A549 (cell line): ENCODE data around the gene MC2R. TPM values are rescaled to one million over a fixed set of nuclear protein-coding genes. Genes with fewer than 3 reads are reported as not detected.

ENCODE experiments used
- ATAC-seq, 2 experiments: fragments of 200-7000 bp in 1 of 2; fragments of >200 bp in 1 of 2; cut with Nextera tagmentation in 1 of 2; cut with Tn5 transposase in 1 of 2; 3 replicates each; pipeline versions ENCODE4 v1.8.0 to v1.9.1; 2018 to 2020; ENCODE audit warnings: mild to moderate bottlenecking in 1 of 2, moderate library complexity in 1 of 2
- CTCF ChIA-PET: fragments of 300-600 bp; sonication (Branson Sonifier 250); formaldehyde crosslinking; extraction: SDS; loops from one replicate; lab custom pipeline; 2021; ENCODE audit warnings: antibody characterized with exemption, inconsistent platforms; lab: Yijun Ruan, JAX
- POLR2A ChIA-PET: fragments of 350-600 bp; formaldehyde crosslinking; extraction: SDS; loops from one replicate; lab custom pipeline; 2021; ENCODE audit warnings: antibody characterized with exemption, inconsistent platforms; lab: Yijun Ruan, JAX
- DNase-seq, 2 experiments: peaks; one replicate each; pipeline versions ENCODE4 v3.0.0 to v3.0.0-alpha.2; 2011 to 2016; ENCODE audit warnings: low read depth in 1 of 2, low spot score in 1 of 2
- FAIRE-seq: peaks from 2 replicates; lab custom pipeline; 2011; peaks lifted over from hg19 to GRCh38; lab: Jason Lieb, UNC
- H3K27ac ChIP-seq, 2 experiments: fragments of >200 bp; sonication (Bioruptor Twin); formaldehyde crosslinking; 3 replicates each; pipeline ENCODE4 v1.5.1; 2016 to 2017
- H3K4me1 ChIP-seq: fragments of >200 bp; sonication (Bioruptor Twin); formaldehyde crosslinking; 3 replicates; pipeline ENCODE4 v1.6.1; 2016
- H3K4me2 ChIP-seq: fragments of >200 bp; sonication (Bioruptor Twin); formaldehyde crosslinking; 3 replicates; pipeline ENCODE4 v1.6.1; 2016
- H3K4me3 ChIP-seq: fragments of >200 bp; sonication (Bioruptor Twin); formaldehyde crosslinking; 3 replicates; pipeline ENCODE4 v1.5.1; 2016
- H3K9me3 ChIP-seq: fragments of >200 bp; sonication (Bioruptor Twin); formaldehyde crosslinking; 3 replicates; pipeline ENCODE4 v1.6.1; 2016
- ATOH8 ChIP-seq: fragments of 250-450 bp; sonication (Bioruptor Pico); IDR thresholded peaks from 2 replicates; pipeline ENCODE4 v1.5.0; 2020; ENCODE audit warnings: low read depth, mild to moderate bottlenecking, moderate library complexity
- BCL3 ChIP-seq: fragments of >200 bp; sonication (Bioruptor Twin); formaldehyde crosslinking; IDR thresholded peaks from 3 replicates; pipeline ENCODE4 v1.6.1; 2016
- BHLHE40 ChIP-seq: IDR thresholded peaks from 2 replicates; pipeline ENCODE4 v1.6.1; 2012; ENCODE audit warnings: low read depth, low read length, inconsistent platforms
- CHD2 ChIP-seq: fragments of 150-350 bp; IDR thresholded peaks from 2 replicates; pipeline ENCODE4 v1.6.1; 2014; ENCODE audit warnings: low read length; ENCODE audit not compliant: partially characterized antibody
- CHD4 ChIP-seq: fragments of 200-600 bp; sonication (generic); IDR thresholded peaks from 2 replicates; pipeline ENCODE4 v1.6.1; 2016; ENCODE audit warnings: antibody characterized with exemption, mild to moderate bottlenecking, borderline replicate concordance
- E2F6 ChIP-seq: IDR thresholded peaks from 2 replicates; pipeline ENCODE4 v1.6.1; 2012; ENCODE audit warnings: low read depth, borderline replicate concordance
- EHMT2 ChIP-seq: fragments of 200-600 bp; sonication (generic); IDR thresholded peaks from 2 replicates; pipeline ENCODE4 v1.6.1; 2016; ENCODE audit warnings: antibody characterized with exemption, low read depth, mild to moderate bottlenecking, moderate library complexity
- ELK1 ChIP-seq: fragments of 150-350 bp; IDR thresholded peaks from 2 replicates; pipeline ENCODE4 v1.6.1; 2014; ENCODE audit warnings: low read depth, mild to moderate bottlenecking, low read length
- FOSL2 ChIP-seq, 2 experiments: fragments of 450-650 bp in 1 of 2; fragments of >200 bp in 1 of 2; sonication (Bioruptor Twin) in 1 of 2; formaldehyde crosslinking; IDR thresholded peaks; 2 replicates each; pipeline versions ENCODE4 v1.5.0 to v1.6.1; 2016 to 2020; ENCODE audit warnings: mild to moderate bottlenecking in 1 of 2, moderate library complexity in 1 of 2
- HEYL ChIP-seq: fragments of 250-450 bp; sonication (Bioruptor Pico); IDR thresholded peaks from 2 replicates; pipeline ENCODE4 v1.8.0; 2021; ENCODE audit warnings: mild to moderate bottlenecking, moderate library complexity
- HMGXB4 ChIP-seq: fragments of 250-450 bp; sonication (Bioruptor Pico); IDR thresholded peaks from 2 replicates; pipeline ENCODE4 v1.5.0; 2021; ENCODE audit warnings: mild to moderate bottlenecking, moderate library complexity, borderline replicate concordance
- HOXA7 ChIP-seq: fragments of 250-450 bp; sonication (Bioruptor Pico); IDR thresholded peaks from 2 replicates; pipeline ENCODE4 v1.5.0; 2020; ENCODE audit warnings: mild to moderate bottlenecking, moderate library complexity
- HOXB13 ChIP-seq: fragments of 250-450 bp; sonication (Bioruptor Pico); IDR thresholded peaks from 2 replicates; pipeline ENCODE4 v1.5.0; 2020; ENCODE audit warnings: low read depth, mild to moderate bottlenecking, moderate library complexity
- JUNB ChIP-seq: fragments of >200 bp; sonication (Bioruptor Twin); formaldehyde crosslinking; IDR thresholded peaks from 2 replicates; pipeline ENCODE4 v1.6.1; 2016
- MAFK ChIP-seq: fragments of 450-650 bp; IDR thresholded peaks from 2 replicates; pipeline ENCODE4 v1.6.1; 2014; ENCODE audit not compliant: partially characterized antibody
- NPAS2 ChIP-seq: fragments of 250-450 bp; sonication (Bioruptor Pico); IDR thresholded peaks from 2 replicates; pipeline ENCODE4 v1.8.0; 2022; ENCODE audit warnings: mild to moderate bottlenecking, moderate library complexity, borderline replicate concordance
- PBX3 ChIP-seq: IDR thresholded peaks from 2 replicates; pipeline ENCODE4 v1.6.1; 2012
- RARB ChIP-seq: fragments of 250-450 bp; sonication (Bioruptor Pico); IDR thresholded peaks from 2 replicates; pipeline ENCODE4 v1.8.0; 2021; ENCODE audit warnings: mild to moderate bottlenecking, moderate library complexity
- RCOR1 ChIP-seq: fragments of 150-350 bp; IDR thresholded peaks from 2 replicates; pipeline ENCODE4 v1.6.1; 2014; ENCODE audit warnings: antibody characterized with exemption, low read length, low read depth
- REST ChIP-seq: fragments of 200-600 bp; sonication (generic); IDR thresholded peaks from 2 replicates; pipeline ENCODE4 v1.6.1; 2016; ENCODE audit warnings: antibody characterized with exemption, mild to moderate bottlenecking, moderate library complexity
- RFX5 ChIP-seq: fragments of 450-650 bp; IDR thresholded peaks from 2 replicates; pipeline ENCODE4 v1.7.1; 2014; ENCODE audit warnings: antibody characterized with exemption, mild to moderate bottlenecking, moderate library complexity
- RNF2 ChIP-seq: fragments of 200-600 bp; sonication (generic); IDR thresholded peaks from 2 replicates; pipeline ENCODE4 v1.6.1; 2016; ENCODE audit warnings: low read depth, mild to moderate bottlenecking, antibody characterized with exemption, moderate library complexity, borderline replicate concordance
- SMC3 ChIP-seq: fragments of >200 bp; sonication (Bioruptor Twin); formaldehyde crosslinking; IDR thresholded peaks from 3 replicates; pipeline ENCODE4 v1.6.1; 2018; ENCODE audit warnings: inconsistent platforms
- SREBF2 ChIP-seq: fragments of 450-650 bp; IDR thresholded peaks from 2 replicates; pipeline ENCODE4 v1.6.1; 2014; ENCODE audit warnings: mild to moderate bottlenecking, moderate library complexity
- TFCP2L1 ChIP-seq: fragments of 250-450 bp; sonication (Bioruptor Pico); IDR thresholded peaks from 2 replicates; pipeline ENCODE4 v1.5.0; 2021; ENCODE audit warnings: mild to moderate bottlenecking
- USF2 ChIP-seq: fragments of 450-650 bp; IDR thresholded peaks from 2 replicates; pipeline ENCODE4 v1.6.1; 2014; ENCODE audit warnings: antibody characterized with exemption
- ZC3H11A ChIP-seq: fragments of 450-650 bp; IDR thresholded peaks from 2 replicates; pipeline ENCODE4 v1.6.1; 2014; ENCODE audit warnings: antibody characterized with exemption, mild to moderate bottlenecking
- WGBS: methylation state at CpG from one replicate; pipeline ENCODE4 v1.1.6; 2017; ENCODE audit errors: missing lambda C conversion rate; 5-methylcytosine and 5-hydroxymethylcytosine counted together
- polyA plus RNA-seq, 4 experiments: library from polyadenylated mRNA; depleted of rRNA in 3 of 4; stranded (reverse); fragments of >200 nt; fragmentation: RNase III in 1 of 4; extraction: RNeasy Plus Mini Kit Qiagen cat#74134 plus additional on column Dnase treatment in 1 of 4; gene quantifications; 2 replicates in 3 of 4; 3 replicates in 1 of 4; pipeline ENCODE4 v1.2.3, GENCODE V29; 2011 to 2017

MC2R gene
- polyA plus RNA-seq, 2 of the 4 experiments (the other 2 are of a cell fraction): not detected

- H3K4me3 ChIP-seq: no peak overlapping the region
- ATAC-seq: no peak
- FAIRE-seq: no peak
- no peak overlapping the region for H3K4me2 ChIP-seq
- CTCF ChIA-PET: no interaction called here
- no peak for TF ChIP-seq BCL3
- no peak for TF ChIP-seq NPAS2
- TF ChIP-seq HOXB13 (CRISPR knock-in tag): no peak
- no peak for TF ChIP-seq CHD2
- no peak for TF ChIP-seq HEYL (CRISPR knock-in tag)
- TF ChIP-seq E2F6: no peak
- TF ChIP-seq MAFK: no peak
- TF ChIP-seq RCOR1: no peak
- no peak for TF ChIP-seq FOSL2 (IDR thresholded peaks at IDR 0.05)
- TF ChIP-seq FOSL2 (CRISPR knock-in tag; IDR thresholded peaks at IDR 0.05): no peak
- no peak for TF ChIP-seq ELK1
- TF ChIP-seq ATOH8 (CRISPR knock-in tag): no peak
- no peak for TF ChIP-seq SREBF2
- no peak for TF ChIP-seq BHLHE40
- TF ChIP-seq RNF2: no peak
- no peak for TF ChIP-seq RARB (CRISPR knock-in tag)
- TF ChIP-seq HOXA7 (CRISPR knock-in tag): no peak
- TF ChIP-seq JUNB: no peak
- no peak for TF ChIP-seq REST
- no peak for TF ChIP-seq TFCP2L1 (CRISPR knock-in tag)
- no peak overlapping the region for H3K27ac ChIP-seq
- WGBS: 13% methylated on average over 1 of the region's 1 CpG
- H3K4me1 ChIP-seq: no peaks in the 10 kb centered on the region
- POLR2A ChIA-PET: no interaction called here
- H3K9me3 ChIP-seq: no peaks in the 10 kb centered on the region
- DNase-seq: no peak
These were observed 35.4 kb downstream of the MC2R start for GRCh38 chr18:13879937-13880336.

- no peak overlapping the region for H3K4me2 ChIP-seq
- no peak overlapping the region for H3K4me3 ChIP-seq
- DNase-seq: no peak
- H3K9me3 ChIP-seq: no peaks in the 10 kb centered on the region
- H3K4me1 ChIP-seq: no peaks in the 10 kb centered on the region
- ATAC-seq: no peak
- CTCF ChIA-PET: no interaction called here
- WGBS: 45% methylated on average over 6 of the region's 7 CpGs
- H3K27ac ChIP-seq: no peak overlapping the region
- no peak for FAIRE-seq
- POLR2A ChIA-PET: no interaction called here
- TF ChIP-seq CHD4 (no peak), RFX5 (no peak), SMC3 (no peak), ZC3H11A (no peak), HMGXB4 (CRISPR knock-in tag) (no peak), RNF2 (no peak), EHMT2 (no peak), PBX3 (no peak), USF2 (no peak), JUNB (no peak)
These were observed 35.8 kb downstream of the MC2R start for GRCh38 chr18:13879492-13879891.
